Measurements from ENCODE around the gene ANKRD33B.

DNA sequence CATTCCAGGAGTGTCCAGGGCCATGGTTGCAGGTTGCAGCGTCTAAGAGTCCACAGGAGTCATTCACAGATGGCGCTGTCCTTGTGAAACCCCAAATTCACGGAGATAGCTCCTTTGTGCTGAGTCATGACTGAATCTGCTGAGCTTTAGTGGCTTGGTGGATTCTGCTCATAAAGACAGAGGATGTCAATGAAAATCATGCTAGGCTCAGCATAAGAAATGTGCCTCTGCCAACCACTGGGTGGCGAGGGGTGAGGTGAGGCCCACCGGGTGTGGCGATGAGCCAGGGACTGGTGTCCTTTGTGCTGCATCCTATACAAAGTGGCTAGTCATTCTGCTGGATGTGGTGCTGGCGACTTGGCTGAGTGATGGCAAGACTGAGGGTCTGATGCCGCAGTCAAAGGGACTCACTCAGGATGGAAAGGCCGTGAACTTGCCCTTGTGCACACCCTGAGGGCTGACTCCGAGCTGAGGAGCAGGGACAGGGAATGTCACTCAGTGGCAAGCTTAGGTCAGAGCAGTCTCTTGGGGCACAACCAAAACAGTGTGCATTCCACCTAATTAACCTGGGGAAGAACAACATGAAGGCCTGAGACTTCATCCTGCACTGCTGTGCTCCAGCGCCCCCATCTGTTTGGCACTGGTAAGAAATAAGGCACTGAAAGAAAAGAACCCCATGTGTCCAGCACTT lies 125.7 kb downstream of the ANKRD33B start:
- TF ChIP-seq CTCF (IDR thresholded peaks at IDR 0.05) (peak in 1 of 6 experiments; percentile 32), POLR2A (IDR thresholded peaks at IDR 0.05) (no peak)

Data from esophagus squamous epithelium (tissue), 4 donors.